B cell (primary cell): ENCODE data around the gene KRTDAP. TPM values are rescaled to one million over a fixed set of nuclear protein-coding genes. Genes with fewer than 3 reads are reported as not detected.

Experiments used
- ATAC-seq: fragments of 200-7000 bp; cut with Tn5 transposase; one replicate; pipeline ENCODE4 v1.10.0; 2021; ENCODE audit warnings: low read depth, mild to moderate bottlenecking, moderate number of reproducible peaks, moderate library complexity
- CTCF ChIA-PET: fragments of 350-600 bp; sonication (Branson Sonifier 250); formaldehyde crosslinking; loops from one replicate; lab custom pipeline; 2021; ENCODE audit warnings: antibody characterized with exemption, inconsistent platforms; lab: Charles Lee
- POLR2A ChIA-PET: fragments of 350-600 bp; sonication (Branson Sonifier 250); formaldehyde crosslinking; loops from one replicate; lab custom pipeline; 2021; ENCODE audit warnings: antibody characterized with exemption; lab: Charles Lee
- DNase-seq: peaks from one replicate; pipeline ENCODE4 v3.0.0; 2013
- H2AFZ ChIP-seq: 2 replicates; pipeline ENCODE4 v1.6.1; 2012; ENCODE audit warnings: mild to moderate bottlenecking, low read depth, low read length; ENCODE audit not compliant: insufficient read depth, poor library complexity, severe bottlenecking
- H3K27ac ChIP-seq, 2 donors: 1 replicate in 1 of 2; 2 replicates in 1 of 2; pipeline ENCODE4 v1.5.1; 2012 to 2013; ENCODE audit warnings: low read length in 2 of 2, mild to moderate bottlenecking in 2 of 2, moderate library complexity in 1 of 2
- H3K27me3 ChIP-seq, 4 experiments: fragments of 200-600 bp in 1 of 4; sonication (generic) in 1 of 4; replicated peaks in 1 of 4; 1 replicate in 2 of 4; 2 replicates in 2 of 4; pipeline versions ENCODE4 v1.6.1 to v1.7.0; 2013 to 2016; ENCODE audit warnings: low read length in 3 of 4, mild to moderate bottlenecking in 2 of 4, mixed read lengths in 1 of 4, moderate library complexity in 1 of 4; ENCODE audit not compliant: insufficient read depth in 4 of 4, control insufficient read depth in 3 of 4; ENCODE audit errors: control extremely low read depth in 1 of 4
- H3K36me3 ChIP-seq, 2 experiments: replicated peaks in 1 of 2; 1 replicate in 1 of 2; 2 replicates in 1 of 2; pipeline versions ENCODE4 v1.6.1 to v1.7.1; 2013; ENCODE audit warnings: low read length in 1 of 2; ENCODE audit not compliant: insufficient read depth in 2 of 2, control insufficient read depth in 1 of 2; ENCODE audit errors: control extremely low read depth in 1 of 2, extremely low read depth in 1 of 2
- H3K4me1 ChIP-seq, 2 donors: fragments of 200-600 bp in 1 of 2; sonication (generic) in 1 of 2; 1 replicate in 1 of 2; 2 replicates in 1 of 2; pipeline versions ENCODE4 v1.5.1 to v1.6.1; 2013 to 2017; ENCODE audit warnings: low read length in 2 of 2; ENCODE audit not compliant: control insufficient read depth in 2 of 2, insufficient read depth in 2 of 2
- H3K4me2 ChIP-seq: replicated peaks from 2 replicates; pipeline ENCODE3; 2012; ENCODE audit warnings: mild to moderate bottlenecking, low read depth, low read length; ENCODE audit not compliant: poor library complexity, severe bottlenecking
- H3K4me3 ChIP-seq, 5 experiments: fragments of 200-600 bp in 1 of 5; sonication (generic) in 1 of 5; 1 replicate in 3 of 5; 2 replicates in 2 of 5; pipeline versions ENCODE4 v1.5.1 to v1.7.0; 2011 to 2016; ENCODE audit warnings: low read length in 4 of 5, mild to moderate bottlenecking in 4 of 5, low read depth in 2 of 5, control low read depth in 1 of 5, moderate library complexity in 1 of 5; ENCODE audit not compliant: insufficient read depth in 1 of 5; ENCODE audit errors: control extremely low read depth in 1 of 5, extremely low read depth in 1 of 5
- H3K79me2 ChIP-seq: fragments of 200-600 bp; sonication (generic); one replicate; pipeline ENCODE4 v1.6.0; 2016; ENCODE audit warnings: low read length; ENCODE audit not compliant: control insufficient read depth, insufficient read depth
- H3K9ac ChIP-seq: fragments of 200-600 bp; sonication (generic); 2 replicates; pipeline ENCODE4 v1.6.1; 2017; ENCODE audit warnings: mild to moderate bottlenecking, low read length, moderate library complexity
- H3K9me3 ChIP-seq, 3 donors: one replicate each; pipeline versions ENCODE4 v1.6.1 to v1.7.1; 2013; ENCODE audit warnings: low read length in 2 of 3; ENCODE audit not compliant: control insufficient read depth in 2 of 3, insufficient read depth in 1 of 3; ENCODE audit errors: control extremely low read depth in 1 of 3
- H4K20me1 ChIP-seq: 2 replicates; pipeline ENCODE4 v1.6.0; 2012; ENCODE audit warnings: mild to moderate bottlenecking, low read length; ENCODE audit not compliant: insufficient read depth, control insufficient read depth, poor library complexity, severe bottlenecking
- H3K27ac Mint-ChIP-seq: one replicate; pipeline ENCODE4 v1.8.0; 2021; ENCODE audit warnings: mixed read lengths
- H3K27me3 Mint-ChIP-seq: one replicate; pipeline ENCODE4 v1.8.0; 2021; ENCODE audit warnings: mixed read lengths
- H3K4me1 Mint-ChIP-seq: one replicate; pipeline ENCODE4 v1.8.0; 2021; ENCODE audit warnings: mixed read lengths
- H3K4me3 Mint-ChIP-seq: one replicate; pipeline ENCODE4 v1.8.0; 2021; ENCODE audit warnings: mixed read lengths
- H3K9me3 Mint-ChIP-seq: one replicate; pipeline ENCODE4 v1.8.0; 2022; ENCODE audit warnings: mixed read lengths; ENCODE audit not compliant: insufficient read depth
- EZH2 ChIP-seq: IDR thresholded peaks from 2 replicates; pipeline ENCODE4 v1.6.1; 2012; ENCODE audit warnings: borderline replicate concordance, low read depth, mild to moderate bottlenecking, moderate library complexity, low read length; ENCODE audit not compliant: insufficient read depth, poor library complexity, severe bottlenecking
- WGBS: methylation state at CpG from one replicate; pipeline ENCODE4 v1.1.5; 2013; ENCODE audit warnings: missing lambda C conversion rate; ENCODE audit not compliant: insufficient coverage; 5-methylcytosine and 5-hydroxymethylcytosine counted together
- intact Hi-C: fragments of 100-400 bp; cut with micrococcal nuclease; formaldehyde crosslinking; loops from one replicate; pipeline ENCODE4 v1.10.0; 2022
- polyA plus RNA-seq: library from polyadenylated mRNA; depleted of rRNA; stranded (reverse); fragments of >200 nt; gene quantifications from 2 replicates; pipeline ENCODE4 v1.2.3, GENCODE V29; 2012
- total RNA-seq, 2 donors: library from RNA; stranded (reverse); fragments of 120-200 nt in 1 of 2; gene quantifications; 1 replicate in 1 of 2; 2 replicates in 1 of 2; pipeline versions ENCODE4 v1.2.3 to v1.2.4, GENCODE V29; 2013 to 2022
- TF ChIP-seq, protein P1 (sequence below): fragments of 200-600 bp; IDR thresholded peaks from one replicate; pipeline ENCODE4 v1.8.0; 2022; ENCODE audit warnings: antibody characterized with exemption, mild to moderate bottlenecking

Gene KRTDAP
- total and polyA plus RNA-seq, 2 donors (not counting 1 experiment from before 2014, with no cell fraction given) = not detected

DNA sequence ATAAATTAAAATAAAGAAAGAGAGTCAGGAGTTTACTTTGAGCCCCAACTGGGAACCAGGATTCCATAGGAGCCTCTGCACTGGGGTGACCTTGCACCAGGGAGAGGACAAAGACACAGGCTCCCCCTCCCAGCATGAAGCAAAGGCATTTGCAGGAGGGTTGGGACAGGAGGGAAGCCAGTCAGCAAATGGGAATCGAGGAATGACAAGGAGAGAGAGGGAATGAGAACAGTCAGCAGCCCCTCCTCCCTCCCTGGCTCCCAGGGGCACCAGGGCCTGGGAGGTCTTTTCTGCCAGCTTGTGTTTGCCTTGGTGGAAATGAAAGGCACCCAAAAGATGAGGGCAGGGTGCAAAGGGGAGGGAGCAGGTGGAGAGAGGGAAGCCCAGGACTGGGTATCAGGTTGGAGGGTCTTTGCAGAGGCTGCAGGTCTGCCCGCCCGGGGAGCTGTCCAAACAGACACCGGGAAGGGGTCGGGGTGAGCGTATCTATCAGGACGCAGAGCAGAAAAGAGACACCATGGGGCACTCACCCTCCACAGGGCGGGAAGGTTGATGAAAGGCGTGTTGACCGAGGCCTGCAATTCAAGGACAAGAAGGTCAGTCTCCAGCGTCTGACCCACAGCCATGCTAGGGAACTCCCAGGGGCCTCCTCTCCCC, 34.0 kb upstream of the KRTDAP start:
- intact Hi-C loops = no loop called here
- Histone ChIP-seq H3K79me2 (no peaks in the 10 kb centered on the region), H2AFZ (no peak overlapping the region), H3K27me3 (peaks cover 0 to 18% (median 2%) of the 10 kb centered on the region in 4 experiments), H3K4me3 (no peak overlapping the region), H4K20me1 (no peaks in the 10 kb centered on the region), H3K4me1 (no peaks in the 10 kb centered on the region), H3K9ac (no peak overlapping the region), H3K4me2 (no peak overlapping the region), H3K27ac (no peak overlapping the region), H3K36me3 (no peaks in the 10 kb centered on the region), H3K9me3 (no peaks in the 10 kb centered on the region)
- Mint-ChIP-seq H3K4me3 (no peak overlapping the region), H3K4me1 (no peaks in the 10 kb centered on the region), H3K9me3 (no peaks in the 10 kb centered on the region), H3K27me3 (peaks cover 41% of the 10 kb centered on the region), H3K27ac (no peak overlapping the region)
- WGBS = 89% methylated on average over 11 of the region's 11 CpGs
- DNase-seq (no peak), ATAC-seq (no peak)
- POLR2A ChIA-PET = no interaction called here
- CTCF ChIA-PET = interaction anchor here (1.3 kb wide), 1 partner anchor 14 kb away, joined by 4 read pairs; no protein-coding TSS in a partner anchor
- TF ChIP-seq, protein P1, sequence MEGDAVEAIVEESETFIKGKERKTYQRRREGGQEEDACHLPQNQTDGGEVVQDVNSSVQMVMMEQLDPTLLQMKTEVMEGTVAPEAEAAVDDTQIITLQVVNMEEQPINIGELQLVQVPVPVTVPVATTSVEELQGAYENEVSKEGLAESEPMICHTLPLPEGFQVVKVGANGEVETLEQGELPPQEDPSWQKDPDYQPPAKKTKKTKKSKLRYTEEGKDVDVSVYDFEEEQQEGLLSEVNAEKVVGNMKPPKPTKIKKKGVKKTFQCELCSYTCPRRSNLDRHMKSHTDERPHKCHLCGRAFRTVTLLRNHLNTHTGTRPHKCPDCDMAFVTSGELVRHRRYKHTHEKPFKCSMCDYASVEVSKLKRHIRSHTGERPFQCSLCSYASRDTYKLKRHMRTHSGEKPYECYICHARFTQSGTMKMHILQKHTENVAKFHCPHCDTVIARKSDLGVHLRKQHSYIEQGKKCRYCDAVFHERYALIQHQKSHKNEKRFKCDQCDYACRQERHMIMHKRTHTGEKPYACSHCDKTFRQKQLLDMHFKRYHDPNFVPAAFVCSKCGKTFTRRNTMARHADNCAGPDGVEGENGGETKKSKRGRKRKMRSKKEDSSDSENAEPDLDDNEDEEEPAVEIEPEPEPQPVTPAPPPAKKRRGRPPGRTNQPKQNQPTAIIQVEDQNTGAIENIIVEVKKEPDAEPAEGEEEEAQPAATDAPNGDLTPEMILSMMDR = no peak
- TF ChIP-seq EZH2 = no peak

DNA sequence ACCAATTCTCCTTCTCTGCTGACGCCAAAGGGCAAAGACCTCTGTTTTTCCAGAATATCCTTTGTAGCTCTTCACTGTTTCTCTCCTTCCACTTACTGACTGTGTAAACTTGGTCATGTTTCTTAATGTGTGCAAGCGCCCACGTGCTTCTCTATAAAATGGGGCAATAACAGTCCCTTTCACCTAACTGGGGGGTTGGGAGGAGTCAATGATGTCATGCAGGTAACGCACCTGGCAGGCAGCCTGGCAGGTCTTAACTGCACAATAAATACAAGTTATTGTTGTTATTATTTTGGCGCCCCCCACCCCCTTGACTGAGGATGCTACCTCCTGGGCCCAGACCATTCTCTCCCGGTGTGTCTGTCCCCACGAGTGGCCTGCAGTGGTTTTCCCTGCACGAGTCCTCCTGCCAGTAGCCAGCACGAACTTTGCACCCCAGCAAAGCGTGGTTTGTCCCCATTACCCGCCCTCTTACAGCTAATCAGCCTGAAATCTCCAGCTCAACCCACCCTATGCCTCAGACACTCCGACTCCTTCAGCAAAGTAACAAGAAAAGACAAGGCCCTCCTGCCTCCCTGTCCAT, 32.6 kb upstream of the KRTDAP start:
- intact Hi-C loops = no loop called here
- no peaks in the 10 kb centered on the region for H3K79me2 ChIP-seq
- no peak overlapping the region for H3K4me2 ChIP-seq
- peaks cover 0 to 11% (median 2%) of the 10 kb centered on the region in 4 experiments for H3K27me3 ChIP-seq
- H3K4me3 ChIP-seq = no peak overlapping the region
- H3K4me1 Mint-ChIP-seq = no peaks in the 10 kb centered on the region
- no peaks in the 10 kb centered on the region for H3K9me3 Mint-ChIP-seq
- H3K4me1 ChIP-seq = no peaks in the 10 kb centered on the region
- H3K27ac ChIP-seq = no peak overlapping the region
- CTCF ChIA-PET = no interaction called here
- H3K27ac Mint-ChIP-seq = no peak overlapping the region
- H2AFZ ChIP-seq = no peak overlapping the region
- no peak for TF ChIP-seq EZH2
- TF ChIP-seq, protein P1 = no peak
- no peaks in the 10 kb centered on the region for H3K9me3 ChIP-seq
- no peak overlapping the region for H3K9ac ChIP-seq
- no peak for ATAC-seq
- no peak for DNase-seq
- H3K4me3 Mint-ChIP-seq = no peak overlapping the region
- H3K27me3 Mint-ChIP-seq = peaks cover 36% of the 10 kb centered on the region
- no peaks in the 10 kb centered on the region for H3K36me3 ChIP-seq
- POLR2A ChIA-PET = no interaction called here
- 88% methylated on average over 9 of the region's 12 CpGs for WGBS
- no peaks in the 10 kb centered on the region for H4K20me1 ChIP-seq
